WI38 (cell line): ENCODE data around the gene TOMM5.

Experiments
- H3K4me3 ChIP-seq: 2 replicates; pipeline ENCODE4 v1.5.1; 2011; ENCODE audit warnings: low read depth, mild to moderate bottlenecking, control low read depth, low read length
- TF ChIP-seq, protein P1 (sequence below): IDR thresholded peaks from 2 replicates; pipeline ENCODE4 v1.5.1; 2012; ENCODE audit warnings: low read depth, mild to moderate bottlenecking, control low read depth, low read length

The TOMM5 gene

DNA sequence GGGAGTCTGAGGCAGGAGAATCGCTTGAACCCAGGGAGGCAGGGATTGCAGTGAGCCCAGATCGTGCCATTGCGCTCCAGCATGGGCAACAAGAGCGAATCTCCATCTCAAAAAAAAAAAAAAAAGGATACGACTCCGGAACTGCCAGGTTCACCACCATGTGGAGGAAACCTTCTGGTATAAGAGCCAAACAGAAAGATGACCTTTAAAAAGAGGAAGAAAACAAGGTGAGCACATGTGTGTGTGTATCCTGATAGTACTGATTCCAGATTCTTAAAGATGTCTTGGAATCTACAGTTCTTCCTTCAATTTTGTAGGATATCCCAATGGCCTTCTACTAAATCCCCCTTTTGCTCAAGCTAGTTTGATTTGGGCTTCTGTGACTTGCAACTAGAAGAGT lies 49.9 kb downstream of the TOMM5 start:
- no peak overlapping the region for H3K4me3 ChIP-seq
- TF ChIP-seq, protein P1, sequence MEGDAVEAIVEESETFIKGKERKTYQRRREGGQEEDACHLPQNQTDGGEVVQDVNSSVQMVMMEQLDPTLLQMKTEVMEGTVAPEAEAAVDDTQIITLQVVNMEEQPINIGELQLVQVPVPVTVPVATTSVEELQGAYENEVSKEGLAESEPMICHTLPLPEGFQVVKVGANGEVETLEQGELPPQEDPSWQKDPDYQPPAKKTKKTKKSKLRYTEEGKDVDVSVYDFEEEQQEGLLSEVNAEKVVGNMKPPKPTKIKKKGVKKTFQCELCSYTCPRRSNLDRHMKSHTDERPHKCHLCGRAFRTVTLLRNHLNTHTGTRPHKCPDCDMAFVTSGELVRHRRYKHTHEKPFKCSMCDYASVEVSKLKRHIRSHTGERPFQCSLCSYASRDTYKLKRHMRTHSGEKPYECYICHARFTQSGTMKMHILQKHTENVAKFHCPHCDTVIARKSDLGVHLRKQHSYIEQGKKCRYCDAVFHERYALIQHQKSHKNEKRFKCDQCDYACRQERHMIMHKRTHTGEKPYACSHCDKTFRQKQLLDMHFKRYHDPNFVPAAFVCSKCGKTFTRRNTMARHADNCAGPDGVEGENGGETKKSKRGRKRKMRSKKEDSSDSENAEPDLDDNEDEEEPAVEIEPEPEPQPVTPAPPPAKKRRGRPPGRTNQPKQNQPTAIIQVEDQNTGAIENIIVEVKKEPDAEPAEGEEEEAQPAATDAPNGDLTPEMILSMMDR: no peak

DNA sequence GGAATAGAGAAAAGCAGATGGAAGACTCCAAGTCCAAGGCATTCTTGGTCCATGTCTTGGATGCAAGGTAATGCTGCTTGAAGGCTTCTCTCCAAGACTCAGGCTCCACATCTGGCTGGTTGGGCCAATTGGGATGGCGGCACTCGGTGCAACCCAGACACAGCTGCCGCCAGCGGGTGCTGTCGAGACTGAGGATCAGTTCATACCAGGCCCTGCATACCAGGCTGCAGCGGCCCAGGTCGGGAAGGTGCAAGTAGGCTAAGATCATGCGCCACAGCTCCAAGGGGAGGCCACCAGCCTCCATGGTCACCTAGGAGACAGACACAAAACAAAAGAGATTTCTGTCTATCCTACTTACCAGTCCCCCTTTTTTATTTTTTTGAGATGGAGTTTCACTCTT lies 50.9 kb downstream of the TOMM5 start:
- no peak overlapping the region for H3K4me3 ChIP-seq
- TF ChIP-seq, protein P1: no peak

DNA sequence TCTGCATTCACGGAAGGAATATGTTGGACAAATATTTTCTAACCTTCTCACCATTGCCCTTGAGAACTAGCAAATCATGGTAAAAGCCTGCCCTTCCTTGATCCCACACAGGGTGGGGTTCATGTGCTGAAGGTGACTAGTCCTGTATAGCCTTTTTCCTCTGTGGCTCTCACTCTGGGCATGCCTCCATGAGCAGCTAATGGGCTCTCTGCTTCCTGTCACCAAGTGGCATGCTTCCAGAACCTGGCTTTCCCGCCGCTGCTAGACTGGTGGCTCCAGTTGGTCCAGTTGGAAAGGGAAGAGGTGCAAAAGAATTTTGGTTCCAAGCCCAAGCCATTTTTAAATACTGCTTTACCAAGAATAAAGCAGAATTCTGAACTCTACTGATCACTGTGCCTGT lies 51.8 kb downstream of the TOMM5 start:
- H3K4me3 ChIP-seq: no peak overlapping the region
- TF ChIP-seq, protein P1: no peak

- no peak overlapping the region for H3K4me3 ChIP-seq
- TF ChIP-seq, protein P1: no peak
Observed at GRCh38 chr9:37539634-37540033, 52.8 kb downstream of the TOMM5 start.
